Trophoblast cell (in vitro differentiated cells and primary cell): ENCODE data around the gene ANAPC2.

Source experiments
- DNase-seq, 2 donors: peaks; one replicate each; pipeline ENCODE4 v3.0.0-alpha.2; 2016
- H2AFZ ChIP-seq: 2 replicates; pipeline ENCODE4 v1.6.1; 2013; ENCODE audit warnings: low read length, moderate library complexity, mild to moderate bottlenecking; ENCODE audit not compliant: insufficient read depth, poor library complexity
- H2AK5ac ChIP-seq: 2 replicates; pipeline ENCODE4 v1.6.1; 2013; ENCODE audit warnings: mild to moderate bottlenecking, low read length
- H2BK120ac ChIP-seq: 2 replicates; pipeline ENCODE4 v1.6.1; 2013; ENCODE audit warnings: low read length, mild to moderate bottlenecking, moderate library complexity; ENCODE audit not compliant: insufficient read depth, poor library complexity
- H2BK12ac ChIP-seq: 2 replicates; pipeline ENCODE4 v1.6.1; 2013; ENCODE audit warnings: mild to moderate bottlenecking, low read length, moderate library complexity
- H2BK5ac ChIP-seq: 2 replicates; pipeline ENCODE4 v1.6.1; 2013; ENCODE audit warnings: low read length, low read depth, moderate library complexity, mild to moderate bottlenecking; ENCODE audit not compliant: poor library complexity
- H3K14ac ChIP-seq: 2 replicates; pipeline ENCODE4 v1.6.1; 2013; ENCODE audit warnings: mild to moderate bottlenecking, low read length
- H3K18ac ChIP-seq: 2 replicates; pipeline ENCODE4 v1.6.1; 2013; ENCODE audit warnings: mild to moderate bottlenecking, low read length
- H3K23ac ChIP-seq: 2 replicates; pipeline ENCODE4 v1.6.1; 2013; ENCODE audit warnings: low read length
- H3K27ac ChIP-seq: 2 replicates; pipeline ENCODE4 v1.5.1; 2013; ENCODE audit warnings: low read depth, mild to moderate bottlenecking, inconsistent platforms, low read length, moderate library complexity
- H3K27me3 ChIP-seq: 2 replicates; pipeline ENCODE4 v1.6.1; 2013; ENCODE audit warnings: inconsistent platforms, mild to moderate bottlenecking, low read length, moderate library complexity; ENCODE audit not compliant: insufficient read depth
- H3K36me3 ChIP-seq, 2 experiments: 1 replicate in 1 of 2; 2 replicates in 1 of 2; pipeline ENCODE4 v1.6.1; 2013; ENCODE audit warnings: low read length in 2 of 2, mild to moderate bottlenecking in 2 of 2, moderate library complexity in 1 of 2; ENCODE audit not compliant: insufficient read depth in 2 of 2, control insufficient read depth in 1 of 2
- H3K4ac ChIP-seq: 2 replicates; pipeline ENCODE4 v1.6.1; 2013; ENCODE audit warnings: low read depth, mild to moderate bottlenecking, low read length, moderate library complexity
- H3K4me1 ChIP-seq, 2 experiments: 1 replicate in 1 of 2; 2 replicates in 1 of 2; pipeline ENCODE4 v1.6.1; 2013; ENCODE audit warnings: low read length in 2 of 2, mild to moderate bottlenecking in 2 of 2, moderate library complexity in 1 of 2; ENCODE audit not compliant: insufficient read depth in 2 of 2, control insufficient read depth in 1 of 2
- H3K4me2 ChIP-seq: 2 replicates; pipeline ENCODE4 v1.6.1; 2013; ENCODE audit warnings: inconsistent platforms, mild to moderate bottlenecking, low read length, moderate library complexity
- H3K4me3 ChIP-seq: 2 replicates; pipeline ENCODE4 v1.5.1; 2013; ENCODE audit warnings: mild to moderate bottlenecking, low read depth, low read length, inconsistent platforms
- H3K79me1 ChIP-seq: one replicate; pipeline ENCODE4 v1.6.1; 2013; ENCODE audit warnings: low read length
- H3K79me2 ChIP-seq: 2 replicates; pipeline ENCODE4 v1.6.1; 2013; ENCODE audit warnings: low read length, mild to moderate bottlenecking; ENCODE audit not compliant: control insufficient read depth, insufficient read depth, poor library complexity
- H3K9ac ChIP-seq: 2 replicates; pipeline ENCODE4 v1.6.1; 2013; ENCODE audit warnings: mild to moderate bottlenecking, low read length
- H3K9me3 ChIP-seq: 2 replicates; pipeline ENCODE4 v1.6.1; 2013; ENCODE audit warnings: low read depth, mild to moderate bottlenecking, control low read depth, inconsistent platforms, low read length; ENCODE audit not compliant: insufficient read depth
- H4K12ac ChIP-seq: 2 replicates; pipeline ENCODE4 v1.6.1; 2013; ENCODE audit warnings: low read depth, mild to moderate bottlenecking, low read length, moderate library complexity
- H4K8ac ChIP-seq: 2 replicates; pipeline ENCODE4 v1.6.1; 2013; ENCODE audit warnings: low read depth, mild to moderate bottlenecking, low read length, moderate library complexity
- H4K91ac ChIP-seq: one replicate; pipeline ENCODE4 v1.6.1; 2013; ENCODE audit warnings: low read depth, mild to moderate bottlenecking, low read length, moderate library complexity
- whole genome bisulfite sequencing: extraction: QIAGEN DNeasy Blood & Tissue Kit; methylation state at CpG from one replicate; pipeline ENCODE4 v1.1.7; 2013; ENCODE audit warnings: missing lambda C conversion rate; ENCODE audit not compliant: insufficient read length, insufficient coverage; ENCODE audit errors: extremely low coverage; 5-methylcytosine and 5-hydroxymethylcytosine counted together

The ANAPC2 gene

GRCh38 chr9:137161558-137162486, 26.5 kb downstream of the ANAPC2 start:
- WGBS = no CpG with 5 or more reads among the region's 71 CpGs
- Histone ChIP-seq H3K9me3 (peaks cover 22% of the 10 kb centered on the region), H3K79me1 (no peaks in the 10 kb centered on the region), H2BK5ac (no peak overlapping the region), H3K14ac (no peak overlapping the region), H3K4me3 (no peak overlapping the region), H4K8ac (no peak overlapping the region), H2BK120ac (no peak overlapping the region), H2AK5ac (no peak overlapping the region), H2AFZ (no peak overlapping the region), H3K18ac (no peak overlapping the region), H3K27ac (no peak overlapping the region), H3K4me2 (no peak overlapping the region), H4K12ac (no peak overlapping the region), H2BK12ac (no peak overlapping the region), H3K27me3 (peaks cover 63% of the 10 kb centered on the region), H3K23ac (no peak overlapping the region), H3K4me1 (no peaks in the 10 kb centered on the region), H3K9ac (no peak overlapping the region), H4K91ac (no peak overlapping the region), H3K4ac (no peak overlapping the region), H3K36me3 (no peaks in the 10 kb centered on the region), H3K79me2 (no peaks in the 10 kb centered on the region)
- DNase-seq = no peak

GRCh38 chr9:137160716-137161557, 27.4 kb downstream of the ANAPC2 start:
- WGBS = no CpG with 5 or more reads among the region's 56 CpGs
- no peak overlapping the region for H3K4ac ChIP-seq

GRCh38 chr9:137160054-137160425, 28.3 kb downstream of the ANAPC2 start:
- no peak overlapping the region for H3K18ac ChIP-seq
- WGBS = no CpG with 5 or more reads among the region's 17 CpGs

More at GRCh38 chr9:137160716-137161557, 27.4 kb downstream of the ANAPC2 start:
- peaks cover 61% of the 10 kb centered on the region for H3K27me3 ChIP-seq
- H3K4me1 ChIP-seq = no peaks in the 10 kb centered on the region
- H4K91ac ChIP-seq = no peak overlapping the region
- no peaks in the 10 kb centered on the region for H3K79me1 ChIP-seq
- H2AFZ ChIP-seq = no peak overlapping the region
- no peak overlapping the region for H2BK12ac ChIP-seq
- no peak overlapping the region for H3K9ac ChIP-seq
- no peak overlapping the region for H3K4me3 ChIP-seq
- no peak overlapping the region for H3K27ac ChIP-seq
- no peak overlapping the region for H3K14ac ChIP-seq
- H4K12ac ChIP-seq = no peak overlapping the region
- no peak overlapping the region for H2AK5ac ChIP-seq
- H2BK5ac ChIP-seq = no peak overlapping the region
- no peak overlapping the region for H3K23ac ChIP-seq
- H3K9me3 ChIP-seq = peaks cover 26% of the 10 kb centered on the region
- H3K4me2 ChIP-seq = no peak overlapping the region
- H3K79me2 ChIP-seq = no peaks in the 10 kb centered on the region
- no peak for DNase-seq
- no peak overlapping the region for H2BK120ac ChIP-seq
- H3K36me3 ChIP-seq = no peaks in the 10 kb centered on the region
- H3K18ac ChIP-seq = no peak overlapping the region
- H4K8ac ChIP-seq = no peak overlapping the region

GRCh38 chr9:137159105-137160053, 29.0 kb downstream of the ANAPC2 start:
- H3K4me3 ChIP-seq = no peak overlapping the region
- H4K8ac ChIP-seq = no peak overlapping the region
- no peak overlapping the region for H4K91ac ChIP-seq
- no peak overlapping the region for H3K4me2 ChIP-seq
- H3K9me3 ChIP-seq = peaks cover 26% of the 10 kb centered on the region
- H2BK5ac ChIP-seq = no peak overlapping the region
- no peak overlapping the region for H2AFZ ChIP-seq
- no peak overlapping the region for H2AK5ac ChIP-seq
- no peak overlapping the region for H2BK120ac ChIP-seq
- no peaks in the 10 kb centered on the region for H3K36me3 ChIP-seq
- no peak overlapping the region for H3K9ac ChIP-seq
- no peak overlapping the region for H3K18ac ChIP-seq
- no CpG with 5 or more reads among the region's 14 CpGs for WGBS
- no peaks in the 10 kb centered on the region for H3K79me1 ChIP-seq
- no peaks in the 10 kb centered on the region for H3K4me1 ChIP-seq
- H3K27me3 ChIP-seq = peaks cover 56% of the 10 kb centered on the region
- H3K79me2 ChIP-seq = no peaks in the 10 kb centered on the region
- no peak for DNase-seq
- no peak overlapping the region for H3K14ac ChIP-seq
- no peak overlapping the region for H3K27ac ChIP-seq
- H4K12ac ChIP-seq = no peak overlapping the region
- H3K23ac ChIP-seq = no peak overlapping the region
- H2BK12ac ChIP-seq = no peak overlapping the region
- no peak overlapping the region for H3K4ac ChIP-seq

More at GRCh38 chr9:137160054-137160425, 28.3 kb downstream of the ANAPC2 start:
- Histone ChIP-seq H3K14ac (no peak overlapping the region), H4K8ac (no peak overlapping the region), H3K4me2 (no peak overlapping the region), H3K4me1 (no peaks in the 10 kb centered on the region), H2AFZ (no peak overlapping the region), H4K12ac (no peak overlapping the region), H2BK12ac (no peak overlapping the region), H2BK120ac (no peak overlapping the region), H3K4me3 (no peak overlapping the region), H3K4ac (no peak overlapping the region), H3K9me3 (peaks cover 26% of the 10 kb centered on the region), H3K36me3 (no peaks in the 10 kb centered on the region), H3K23ac (no peak overlapping the region), H3K27me3 (peaks cover 59% of the 10 kb centered on the region), H3K79me1 (no peaks in the 10 kb centered on the region), H3K79me2 (no peaks in the 10 kb centered on the region), H4K91ac (no peak overlapping the region), H3K27ac (no peak overlapping the region), H3K9ac (no peak overlapping the region), H2BK5ac (no peak overlapping the region), H2AK5ac (no peak overlapping the region)
- DNase-seq = no peak
